NCI-H2227 treated with DMSO at 0.1 percent for 48 hours (cell line): ENCODE data around the gene SELENOF.
"Not testable (repeated sequence)": the region's sequence is repeated elsewhere in the genome, so short reads cannot be mapped to it uniquely, and the experiment has no call there.

ENCODE experiments used
- DNase-seq: peaks from one replicate; lab custom pipeline; 2025; lab: John Stamatoyannopoulos, UW

The SELENOF gene

GRCh38 chr1:86915737-86916235 lies 1.9 kb upstream of the SELENOF start:
- peak; percentile 13 for DNase-seq

GRCh38 chr1:86914998-86915736 lies 1.2 kb upstream of the SELENOF start:
- peak; percentile 39 for DNase-seq

- no peak for DNase-seq
Observed at GRCh38 chr1:86914601-86914997, 673 bp upstream of the SELENOF start, which contains the start of gene HS2ST1. Gene HS2ST1 (plus strand): TSS chr1:86914635.

GRCh38 chr1:86913399-86913895 lies 479 bp downstream of the SELENOF start:
- DNase-seq = peak; percentile 57

- DNase-seq = no peak
Observed at GRCh38 chr1:86912281-86912900, 1.5 kb downstream of the SELENOF start.

GRCh38 chr1:86906419-86906818 lies 7.5 kb downstream of the SELENOF start:
- DNase-seq = no peak

- DNase-seq = no peak
Observed at GRCh38 chr1:86905875-86906274, 8.1 kb downstream of the SELENOF start.

GRCh38 chr1:86899401-86899800 lies 14.5 kb downstream of the SELENOF start:
- not testable (repeated sequence) for DNase-seq

- DNase-seq = no peak
Observed at GRCh38 chr1:86888327-86888726, 25.6 kb downstream of the SELENOF start.

- DNase-seq = no peak
Observed at GRCh38 chr1:86887479-86888162, 26.3 kb downstream of the SELENOF start.

GRCh38 chr1:86875722-86876121 lies 38.2 kb downstream of the SELENOF start:
- DNase-seq = no peak

GRCh38 chr1:86872086-86872485 lies 41.8 kb downstream of the SELENOF start:
- DNase-seq = no peak

GRCh38 chr1:86871001-86871400 lies 42.9 kb downstream of the SELENOF start:
- DNase-seq = no peak

GRCh38 chr1:86868477-86868876 lies 45.4 kb downstream of the SELENOF start:
- DNase-seq = no peak

- DNase-seq = not testable (repeated sequence)
Observed at GRCh38 chr1:86867278-86867677, 46.6 kb downstream of the SELENOF start.

- DNase-seq = no peak
Observed at GRCh38 chr1:86866665-86867064, 47.3 kb downstream of the SELENOF start.

- no peak for DNase-seq
Observed at GRCh38 chr1:86865973-86866637, 47.8 kb downstream of the SELENOF start.

- no peak for DNase-seq
Observed at GRCh38 chr1:86862920-86863319, 51.0 kb downstream of the SELENOF start.

- no peak for DNase-seq
Observed at GRCh38 chr1:86861424-86861823, 52.5 kb downstream of the SELENOF start.

- no peak for DNase-seq
Observed at GRCh38 chr1:86860424-86860823, 53.5 kb downstream of the SELENOF start.

GRCh38 chr1:86860020-86860419 lies 53.9 kb downstream of the SELENOF start:
- no peak for DNase-seq
